H9 (cell line): ENCODE results near the gene KDM4C. TPM values are rescaled to one million over a fixed set of nuclear protein-coding genes. Genes with fewer than 3 reads are reported as not detected.
"Not testable (repeated sequence)": the region's sequence is repeated elsewhere in the genome, so short reads cannot be mapped to it uniquely, and the experiment has no call there.

Experiments used
- DNase-seq: peaks from one replicate; pipeline ENCODE4 v3.0.0-alpha.2; 2017
- H2AFZ ChIP-seq: one replicate; pipeline ENCODE4 v1.6.1; 2013; ENCODE audit warnings: mild to moderate bottlenecking, low read length, control low read depth, moderate library complexity
- H2AK5ac ChIP-seq: 2 replicates; pipeline ENCODE4 v1.6.1; 2013; ENCODE audit warnings: low read length, control low read depth, mixed read lengths; ENCODE audit not compliant: insufficient read length
- H2BK120ac ChIP-seq: one replicate; pipeline ENCODE4 v1.6.1; 2013; ENCODE audit warnings: low read depth, mild to moderate bottlenecking, low read length, control low read depth, inconsistent platforms; ENCODE audit not compliant: poor library complexity, severe bottlenecking
- H2BK12ac ChIP-seq: 2 replicates; pipeline ENCODE4 v1.6.1; 2013; ENCODE audit warnings: low read length, control low read depth, mixed read lengths, low read depth; ENCODE audit not compliant: insufficient read length
- H2BK15ac ChIP-seq: 2 replicates; pipeline ENCODE4 v1.6.1; 2013; ENCODE audit warnings: low read depth, low read length, control low read depth
- H2BK20ac ChIP-seq: one replicate; pipeline ENCODE4 v1.6.1; 2013; ENCODE audit warnings: low read depth, mild to moderate bottlenecking, low read length, control low read depth, inconsistent platforms; ENCODE audit not compliant: poor library complexity, severe bottlenecking
- H2BK5ac ChIP-seq: 2 replicates; pipeline ENCODE4 v1.6.1; 2013; ENCODE audit warnings: low read length, control low read depth, mixed read lengths; ENCODE audit not compliant: insufficient read length
- H3K14ac ChIP-seq: 2 replicates; pipeline ENCODE4 v1.6.1; 2013; ENCODE audit warnings: low read length, control low read depth; ENCODE audit not compliant: insufficient read depth
- H3K18ac ChIP-seq: 2 replicates; pipeline ENCODE4 v1.6.1; 2013; ENCODE audit warnings: low read depth, mild to moderate bottlenecking, mixed read lengths, low read length, control low read depth; ENCODE audit not compliant: insufficient read length
- H3K23ac ChIP-seq: 2 replicates; pipeline ENCODE4 v1.6.1; 2013; ENCODE audit warnings: low read length, control low read depth, mixed read lengths, low read depth; ENCODE audit not compliant: insufficient read length
- H3K23me2 ChIP-seq: 2 replicates; pipeline ENCODE4 v1.6.1; 2013; ENCODE audit warnings: low read depth, mild to moderate bottlenecking, mixed read lengths, low read length, control low read depth; ENCODE audit not compliant: insufficient read length, poor library complexity, severe bottlenecking
- H3K27ac ChIP-seq: 2 replicates; pipeline ENCODE4 v1.5.1; 2013; ENCODE audit warnings: low read length, control low read depth, mixed read lengths, low read depth; ENCODE audit not compliant: insufficient read length
- H3K27me3 ChIP-seq: 2 replicates; pipeline ENCODE4 v1.6.1; 2013; ENCODE audit warnings: low read length, control low read depth, inconsistent platforms; ENCODE audit not compliant: insufficient read depth
- H3K4ac ChIP-seq: 2 replicates; pipeline ENCODE4 v1.6.1; 2013; ENCODE audit warnings: low read depth, mild to moderate bottlenecking, control low read depth, inconsistent platforms, low read length, moderate library complexity
- H3K4me1 ChIP-seq: 2 replicates; pipeline ENCODE4 v1.6.1; 2013; ENCODE audit warnings: low read length, control low read depth, inconsistent platforms; ENCODE audit not compliant: insufficient read depth
- H3K4me2 ChIP-seq: 2 replicates; pipeline ENCODE4 v1.6.1; 2013; ENCODE audit warnings: low read length, control low read depth, mixed read lengths; ENCODE audit not compliant: insufficient read length, insufficient read depth
- H3K56ac ChIP-seq: 2 replicates; pipeline ENCODE4 v1.6.1; 2013; ENCODE audit warnings: low read depth, mild to moderate bottlenecking, mixed read lengths, low read length, control low read depth; ENCODE audit not compliant: insufficient read length
- H3K79me1 ChIP-seq: 2 replicates; pipeline ENCODE4 v1.6.1; 2013; ENCODE audit warnings: low read depth, mild to moderate bottlenecking, moderate library complexity, low read length, control low read depth, inconsistent platforms; ENCODE audit not compliant: insufficient read depth, poor library complexity, severe bottlenecking
- H3K79me2 ChIP-seq: 2 replicates; pipeline ENCODE4 v1.6.1; 2013; ENCODE audit warnings: low read length, control low read depth, inconsistent platforms; ENCODE audit not compliant: insufficient read depth
- H3K9ac ChIP-seq: 2 replicates; pipeline ENCODE4 v1.6.1; 2013; ENCODE audit warnings: low read length, control low read depth, mixed read lengths; ENCODE audit not compliant: insufficient read length; ENCODE audit errors: extremely low read depth
- H3K9me3 ChIP-seq: one replicate; pipeline ENCODE4 v1.6.1; 2013; ENCODE audit warnings: low read depth, low read length, inconsistent platforms; ENCODE audit not compliant: control insufficient read depth
- H3T11ph ChIP-seq: one replicate; pipeline ENCODE4 v1.6.1; 2013; ENCODE audit warnings: mild to moderate bottlenecking, low read length, control low read depth, inconsistent platforms
- H4K20me1 ChIP-seq: one replicate; pipeline ENCODE4 v1.6.1; 2013; ENCODE audit not compliant: control insufficient read depth, insufficient read length, insufficient read depth
- H4K5ac ChIP-seq: 2 replicates; pipeline ENCODE4 v1.6.1; 2013; ENCODE audit warnings: low read depth, mild to moderate bottlenecking, mixed read lengths, low read length, control low read depth; ENCODE audit not compliant: insufficient read length
- H4K8ac ChIP-seq: replicated peaks from 2 replicates; pipeline ENCODE4 v1.6.1; 2013; ENCODE audit warnings: low read length, control low read depth, mixed read lengths, low read depth; ENCODE audit not compliant: insufficient read length
- H4K91ac ChIP-seq: 2 replicates; pipeline ENCODE4 v1.6.1; 2013; ENCODE audit warnings: low read depth, mild to moderate bottlenecking, moderate library complexity, mixed read lengths, low read length, control low read depth; ENCODE audit not compliant: insufficient read length
- H3K27ac Mint-ChIP-seq, 3 experiments: 2 replicates in 2 of 3; 3 replicates in 1 of 3; pipeline ENCODE4 v1.8.0; 2020 to 2021; ENCODE audit warnings: mixed read lengths in 3 of 3, mild to moderate bottlenecking in 1 of 3, moderate library complexity in 1 of 3
- H3K27me3 Mint-ChIP-seq: 2 replicates; pipeline ENCODE4 v1.8.0; 2021; ENCODE audit warnings: low read depth, mild to moderate bottlenecking, moderate library complexity, mixed read lengths
- H3K36me3 Mint-ChIP-seq, 3 experiments: 2 replicates in 2 of 3; 3 replicates in 1 of 3; pipeline ENCODE4 v1.8.0; 2020 to 2021; ENCODE audit warnings: low read depth in 3 of 3, mixed read lengths in 3 of 3; ENCODE audit not compliant: insufficient read depth in 1 of 3
- H3K4me1 Mint-ChIP-seq, 2 experiments: 2 replicates each; pipeline ENCODE4 v1.8.0; 2020; ENCODE audit warnings: mixed read lengths in 2 of 2
- H3K4me3 Mint-ChIP-seq, 2 experiments: 2 replicates in 1 of 2; 3 replicates in 1 of 2; pipeline ENCODE4 v1.8.0; 2020 to 2021; ENCODE audit warnings: mild to moderate bottlenecking in 2 of 2, mixed read lengths in 2 of 2, moderate library complexity in 1 of 2
- H3K9me3 Mint-ChIP-seq, 2 experiments: 2 replicates in 1 of 2; 3 replicates in 1 of 2; pipeline ENCODE4 v1.8.0; 2020; ENCODE audit warnings: mild to moderate bottlenecking in 2 of 2, mixed read lengths in 2 of 2, moderate library complexity in 1 of 2
- WGBS: extraction: QIAGEN DNeasy Blood & Tissue Kit; methylation state at CpG from one replicate; pipeline ENCODE4 v1.1.7; 2013; ENCODE audit warnings: missing lambda C conversion rate, low lambda C conversion rate, mixed read lengths; ENCODE audit not compliant: insufficient read length; ENCODE audit errors: extremely low coverage; 5-methylcytosine and 5-hydroxymethylcytosine counted together
- total RNA-seq: library from RNA; stranded (reverse); gene quantifications from 2 replicates; pipeline ENCODE4 v1.2.1, GENCODE V29; 2021
- TF ChIP-seq, protein P1 (sequence below): fragments of 200-600 bp; sonication (generic); conservative IDR thresholded peaks from 3 replicates; pipeline ENCODE4 v1.8.0; 2021; ENCODE audit warnings: antibody characterized with exemption, mild to moderate bottlenecking

KDM4C gene
- total RNA-seq, 1 experiment from 2014 or later, result 24.0 TPM

DNA sequence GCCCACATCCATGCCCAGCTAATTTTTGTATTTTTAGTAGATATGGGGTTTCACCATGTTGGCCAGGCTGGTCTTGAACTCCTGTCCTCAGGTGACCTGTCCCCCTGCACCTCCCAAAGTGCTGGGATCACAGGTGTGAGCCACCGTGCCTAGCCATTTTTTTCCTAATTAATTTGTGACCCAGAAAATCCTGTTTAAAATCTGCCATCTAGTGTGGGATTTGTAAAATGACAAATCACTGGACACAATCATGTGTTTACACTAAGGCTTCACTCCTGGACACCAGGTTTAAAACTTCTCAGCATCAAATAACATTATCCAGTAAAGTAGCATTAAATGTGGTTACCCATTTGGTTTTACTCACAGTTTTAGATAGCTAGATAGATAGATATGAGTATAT is 18.6 kb upstream of the KDM4C start:
- TF ChIP-seq, protein P1, sequence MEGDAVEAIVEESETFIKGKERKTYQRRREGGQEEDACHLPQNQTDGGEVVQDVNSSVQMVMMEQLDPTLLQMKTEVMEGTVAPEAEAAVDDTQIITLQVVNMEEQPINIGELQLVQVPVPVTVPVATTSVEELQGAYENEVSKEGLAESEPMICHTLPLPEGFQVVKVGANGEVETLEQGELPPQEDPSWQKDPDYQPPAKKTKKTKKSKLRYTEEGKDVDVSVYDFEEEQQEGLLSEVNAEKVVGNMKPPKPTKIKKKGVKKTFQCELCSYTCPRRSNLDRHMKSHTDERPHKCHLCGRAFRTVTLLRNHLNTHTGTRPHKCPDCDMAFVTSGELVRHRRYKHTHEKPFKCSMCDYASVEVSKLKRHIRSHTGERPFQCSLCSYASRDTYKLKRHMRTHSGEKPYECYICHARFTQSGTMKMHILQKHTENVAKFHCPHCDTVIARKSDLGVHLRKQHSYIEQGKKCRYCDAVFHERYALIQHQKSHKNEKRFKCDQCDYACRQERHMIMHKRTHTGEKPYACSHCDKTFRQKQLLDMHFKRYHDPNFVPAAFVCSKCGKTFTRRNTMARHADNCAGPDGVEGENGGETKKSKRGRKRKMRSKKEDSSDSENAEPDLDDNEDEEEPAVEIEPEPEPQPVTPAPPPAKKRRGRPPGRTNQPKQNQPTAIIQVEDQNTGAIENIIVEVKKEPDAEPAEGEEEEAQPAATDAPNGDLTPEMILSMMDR, result peak; percentile 46; the same call in 2 of the 3 replicates
- no peak overlapping the region for H2BK15ac ChIP-seq
- no peak overlapping the region for H3K18ac ChIP-seq
- no peaks in the 10 kb centered on the region for H3K79me2 ChIP-seq
- no peak overlapping the region for H4K5ac ChIP-seq
- Mint-ChIP-seq H3K27ac (no peak overlapping the region), H3K4me3 (no peak overlapping the region), H3K9me3 (peaks cover 11 to 15% of the 10 kb centered on the region in 2 experiments), H3K27me3 (no peaks in the 10 kb centered on the region; the same call in 1 of the 2 replicates), H3K4me1 (no peaks in the 10 kb centered on the region; a peak in 1 of 4 replicates), H3K36me3 (peaks cover 0 to 14% (median 10%) of the 10 kb centered on the region in 3 experiments)
- H3K4me2 ChIP-seq, result no peak overlapping the region
- H4K91ac ChIP-seq, result no peak overlapping the region
- no peaks in the 10 kb centered on the region for H4K20me1 ChIP-seq
- H3K27ac ChIP-seq, result no peak overlapping the region
- no peak overlapping the region for H3K23ac ChIP-seq
- H3K27me3 ChIP-seq, result no peaks in the 10 kb centered on the region
- H3K9me3 ChIP-seq, result no peaks in the 10 kb centered on the region
- H3K14ac ChIP-seq, result no peak overlapping the region
- DNase-seq, result no peak
- no peak overlapping the region for H2BK5ac ChIP-seq
- H2BK12ac ChIP-seq, result no peak overlapping the region
- no peak overlapping the region for H4K8ac ChIP-seq
- no peak overlapping the region for H3T11ph ChIP-seq
- H3K79me1 ChIP-seq, result no peaks in the 10 kb centered on the region
- no peak overlapping the region for H2AFZ ChIP-seq
- no peak overlapping the region for H2AK5ac ChIP-seq
- H2BK120ac ChIP-seq, result no peak overlapping the region
- no peak overlapping the region for H2BK20ac ChIP-seq
- H3K9ac ChIP-seq, result no peak overlapping the region
- H3K4me1 ChIP-seq, result no peaks in the 10 kb centered on the region
- no peak overlapping the region for H3K4ac ChIP-seq
- WGBS, result no CpG with 5 or more reads among the region's 1 CpG
- no peak overlapping the region for H3K56ac ChIP-seq
- H3K23me2 ChIP-seq, result no peaks in the 10 kb centered on the region

DNA sequence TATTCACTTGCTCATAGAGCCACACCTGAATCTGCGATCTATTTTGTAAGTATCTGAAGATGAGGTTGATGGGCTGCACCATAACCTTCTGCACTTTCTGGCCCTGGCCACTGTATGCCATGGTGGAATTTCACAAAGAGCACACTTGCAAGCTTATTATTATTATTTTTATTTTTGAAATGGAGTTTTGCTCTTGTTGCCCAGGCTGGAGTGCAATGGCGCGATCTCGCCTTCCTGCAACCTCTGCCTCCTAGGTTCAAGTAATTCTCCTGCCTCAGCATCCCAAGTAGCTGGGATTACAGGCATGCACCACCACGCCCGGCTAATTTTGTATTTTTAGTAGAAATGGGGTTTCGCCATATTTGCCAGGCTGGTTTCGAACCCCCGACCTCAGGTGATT is 8.9 kb upstream of the KDM4C start:
- not testable (repeated sequence) for H2AK5ac ChIP-seq, H3K9me3 Mint-ChIP-seq, H3K9me3 ChIP-seq, H3K27ac Mint-ChIP-seq, H3K79me2 ChIP-seq, H3K36me3 Mint-ChIP-seq, H4K8ac ChIP-seq, H2AFZ ChIP-seq, H2BK20ac ChIP-seq, H3K27ac ChIP-seq, H4K5ac ChIP-seq, H4K91ac ChIP-seq, H3K23ac ChIP-seq, H3K4me2 ChIP-seq, H3K27me3 Mint-ChIP-seq, H3K4me3 Mint-ChIP-seq, H3K4ac ChIP-seq, H2BK120ac ChIP-seq, H3K27me3 ChIP-seq, H2BK15ac ChIP-seq, H3K9ac ChIP-seq, DNase-seq, H2BK5ac ChIP-seq, H3T11ph ChIP-seq, H3K56ac ChIP-seq, H3K23me2 ChIP-seq, H3K79me1 ChIP-seq, H3K14ac ChIP-seq, H4K20me1 ChIP-seq, H3K18ac ChIP-seq, H2BK12ac ChIP-seq, H3K4me1 Mint-ChIP-seq, H3K4me1 ChIP-seq
- WGBS, result no CpG with 5 or more reads among the region's 9 CpGs
